ENCODE data around the gene IFNG-AS1. TPM values are rescaled to one million over a fixed set of nuclear protein-coding genes. Genes with fewer than 3 reads are reported as not detected.

IFNG-AS1 gene
- not detected in 2 replicates for total RNA-seq

GRCh38 chr12:67989184-67989920 is at the start of gene IFNG-AS1:
Gene IFNG-AS1 (plus strand): TSS chr12:67989447.

Other genes with a start within 250 kb of the IFNG-AS1 start
- gene IFNG, start 170.3 kb downstream of the IFNG-AS1 start, total RNA-seq = not detected in 2 replicates
- not detected in 2 replicates for gene IL26, start 236.4 kb downstream of the IFNG-AS1 start, total RNA-seq